DMS 273 treated with DMSO at 0.1 percent for 48 hours (cell line): ENCODE measurements around the gene GAGE12J.
"Not testable (repeated sequence)": the region's sequence is repeated elsewhere in the genome, so short reads cannot be mapped to it uniquely, and the experiment has no call there.

Experiments
- DNase-seq: peaks from one replicate; lab custom pipeline; 2025; lab: John Stamatoyannopoulos, UW

Gene GAGE12J

DNA sequence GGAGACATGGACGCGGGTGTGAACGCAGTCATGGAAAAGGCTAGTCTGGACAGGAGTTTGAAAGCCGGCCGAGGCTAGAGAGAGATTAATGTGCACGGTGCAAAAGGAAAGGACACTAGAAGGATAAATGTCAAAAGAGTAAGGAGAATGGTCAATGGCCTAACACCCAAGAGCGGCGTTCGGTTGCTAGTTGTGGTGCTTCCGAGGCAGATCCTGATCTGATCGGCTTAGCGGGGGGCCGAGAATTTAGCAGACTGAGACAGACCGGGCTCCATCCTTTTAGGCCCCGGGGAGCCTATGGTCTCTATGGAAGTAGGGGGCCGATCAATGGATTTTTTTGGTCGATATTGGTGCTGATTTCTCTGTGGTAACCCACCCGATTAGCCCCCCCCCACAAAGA is 11.5 kb upstream of the GAGE12J start:
- DNase-seq: no peak

DNA sequence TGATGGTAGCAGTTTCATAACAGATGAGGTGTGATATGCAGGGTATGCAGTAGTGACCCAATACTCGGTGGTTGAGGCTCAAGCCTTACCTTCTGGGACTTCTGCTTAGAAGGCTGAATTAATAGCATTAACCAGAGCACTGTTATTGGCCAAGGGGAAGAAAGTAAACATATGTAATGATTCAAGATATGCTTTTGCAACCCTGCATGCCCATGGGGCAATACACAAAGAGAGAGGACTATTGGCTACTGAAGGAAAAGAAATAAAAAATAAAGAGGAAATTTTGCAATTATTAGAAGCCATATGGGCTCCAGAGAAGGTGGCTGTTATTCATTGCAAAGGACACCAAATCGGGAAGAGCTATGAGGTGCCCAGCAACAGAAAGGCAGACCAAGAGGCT is 9.7 kb upstream of the GAGE12J start:
- no peak for DNase-seq

DNA sequence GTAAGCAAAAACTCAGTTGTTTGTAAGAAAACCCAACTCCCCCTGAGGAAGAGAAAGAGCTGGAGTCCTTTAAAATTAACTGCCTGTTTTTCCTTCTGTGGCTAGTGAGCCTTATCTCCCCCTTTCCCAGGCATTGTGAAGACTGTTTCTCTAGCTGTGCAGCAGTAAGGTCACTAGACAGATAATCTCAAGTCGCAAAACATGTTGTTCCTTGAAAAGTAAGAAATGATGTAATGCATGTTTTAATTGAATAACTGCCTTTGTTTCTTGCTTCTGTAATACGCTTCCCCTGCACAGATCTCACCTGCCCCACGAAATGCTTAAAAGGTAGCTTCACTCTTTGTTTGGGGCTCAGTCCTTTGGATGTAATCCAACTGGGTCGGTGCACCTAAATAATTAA is 5.8 kb upstream of the GAGE12J start:
- no peak for DNase-seq

DNA sequence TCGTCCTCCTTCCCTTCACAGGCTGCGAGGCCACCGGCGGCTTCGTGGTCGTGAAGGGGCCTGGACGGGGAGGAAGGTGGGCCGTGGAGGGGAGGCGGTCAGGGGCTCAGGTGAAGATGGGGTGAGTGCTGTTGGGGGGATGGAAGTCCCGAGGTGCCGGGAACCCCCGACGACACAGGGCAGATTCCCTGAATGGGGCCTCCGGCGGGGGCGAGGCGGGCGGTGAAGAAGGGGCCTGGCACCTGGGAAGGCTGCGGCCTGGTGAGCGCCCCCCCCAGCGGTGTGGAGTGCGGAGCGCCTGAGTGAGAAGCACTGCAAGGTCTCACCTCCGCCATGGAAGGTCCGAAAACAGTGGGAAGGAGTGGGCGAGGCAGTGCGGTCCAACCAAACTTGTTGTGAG is 429 bp downstream of the GAGE12J start:
- not testable (repeated sequence) for DNase-seq

DNA sequence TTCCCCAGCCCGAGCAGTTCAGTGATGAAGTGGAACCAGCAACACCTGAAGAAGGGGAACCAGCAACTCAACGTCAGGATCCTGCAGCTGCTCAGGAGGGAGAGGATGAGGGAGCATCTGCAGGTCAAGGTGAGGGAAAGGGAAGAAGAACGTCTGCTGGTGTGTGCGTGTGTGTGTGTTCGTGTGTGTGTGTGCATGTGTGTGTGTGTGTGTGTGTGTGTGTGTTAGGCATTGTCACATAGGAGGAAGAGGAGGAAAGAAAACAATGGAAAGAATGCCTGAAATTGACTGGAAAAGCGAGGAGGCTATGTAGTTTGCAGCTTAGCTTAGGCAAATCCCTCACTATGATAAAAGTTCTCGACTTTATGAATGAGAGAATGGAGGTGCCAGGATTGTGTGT is 1.9 kb downstream of the GAGE12J start:
- DNase-seq: not testable (repeated sequence)

DNA sequence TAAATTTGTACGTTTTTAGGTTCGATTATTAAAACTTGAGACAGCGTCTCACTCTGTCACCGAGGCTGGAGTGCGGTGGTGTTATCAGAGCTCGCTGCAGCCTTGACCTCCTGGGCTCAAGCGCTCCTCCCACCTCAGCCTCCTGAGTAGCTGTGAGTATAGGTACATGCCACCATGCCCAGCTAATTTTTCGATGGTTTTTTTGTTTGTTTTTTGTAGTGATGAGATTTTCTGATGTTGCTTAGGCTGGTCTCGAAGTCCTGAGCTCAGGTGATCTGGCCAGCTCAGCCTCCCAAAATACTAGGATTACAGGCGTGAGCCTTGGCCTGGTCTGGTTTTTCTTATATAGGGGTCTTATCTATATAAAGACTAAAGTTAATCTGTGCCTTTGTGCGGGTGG is 8.6 kb downstream of the GAGE12J start:
- DNase-seq: not testable (repeated sequence)

DNA sequence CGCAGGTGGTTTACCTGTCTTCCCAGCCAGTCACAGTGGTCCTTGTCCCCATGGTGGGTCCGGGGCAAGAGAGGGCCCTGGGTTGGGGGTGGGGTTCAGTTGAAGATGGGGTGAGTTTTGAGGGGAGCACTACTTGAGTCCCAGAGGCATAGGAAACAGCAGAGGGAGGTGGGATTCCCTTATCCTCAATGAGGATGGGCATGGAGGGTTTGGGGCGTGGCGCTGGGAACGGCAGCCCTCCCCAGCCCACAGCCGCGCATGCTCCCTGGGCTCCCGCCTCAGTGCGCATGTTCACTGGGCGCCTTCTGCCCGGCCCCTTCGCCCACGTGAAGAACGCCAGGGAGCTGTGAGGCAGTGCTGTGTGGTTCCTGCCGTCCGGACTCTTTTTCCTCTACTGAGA is 9.4 kb downstream of the GAGE12J start, which contains the start of gene GAGE13:
Gene GAGE13, plus strand, starts transcription at position 301 of the 400 bp plus-strand sequence. CDS start 1,156 bp downstream, outside the sequence.
- DNase-seq: not testable (repeated sequence)

DNA sequence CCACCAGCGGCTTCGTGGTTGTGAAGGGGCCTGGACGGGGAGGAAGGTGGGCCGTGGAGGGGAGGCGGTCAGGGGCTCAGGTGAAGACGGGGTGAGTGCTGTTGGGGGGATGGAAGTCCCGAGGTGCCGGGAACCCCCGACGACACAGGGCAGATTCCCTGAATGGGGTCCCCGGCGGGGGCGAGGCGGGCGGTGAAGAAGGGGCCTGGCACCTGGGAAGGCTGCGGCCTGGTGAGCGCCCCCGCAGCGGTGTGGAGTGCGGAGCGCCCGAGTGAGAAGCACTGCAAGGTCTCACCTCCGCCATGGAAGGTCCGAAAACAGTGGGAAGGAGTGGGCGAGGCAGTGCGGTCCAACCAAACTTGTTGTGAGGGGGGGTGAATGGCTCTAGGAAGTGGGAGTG is 10.0 kb downstream of the GAGE12J start:
- DNase-seq: not testable (repeated sequence)

DNA sequence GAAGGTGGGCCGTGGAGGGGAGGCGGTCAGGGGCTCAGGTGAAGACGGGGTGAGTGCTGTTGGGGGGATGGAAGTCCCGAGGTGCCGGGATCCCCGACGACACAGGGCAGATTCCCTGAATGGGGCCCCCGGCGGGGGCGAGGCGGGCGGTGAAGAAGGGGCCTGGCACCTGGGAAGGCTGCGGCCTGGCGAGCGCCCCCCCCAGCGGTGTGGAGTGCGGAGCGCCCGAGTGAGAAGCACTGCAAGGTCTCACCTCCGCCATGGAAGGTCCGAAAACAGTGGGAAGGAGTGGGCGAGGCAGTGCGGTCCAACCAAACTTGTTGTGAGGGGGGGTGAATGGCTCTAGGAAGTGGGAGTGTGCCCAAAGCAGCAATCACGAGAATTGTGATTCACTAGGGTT is 19.6 kb downstream of the GAGE12J start:
- DNase-seq: not testable (repeated sequence)

DNA sequence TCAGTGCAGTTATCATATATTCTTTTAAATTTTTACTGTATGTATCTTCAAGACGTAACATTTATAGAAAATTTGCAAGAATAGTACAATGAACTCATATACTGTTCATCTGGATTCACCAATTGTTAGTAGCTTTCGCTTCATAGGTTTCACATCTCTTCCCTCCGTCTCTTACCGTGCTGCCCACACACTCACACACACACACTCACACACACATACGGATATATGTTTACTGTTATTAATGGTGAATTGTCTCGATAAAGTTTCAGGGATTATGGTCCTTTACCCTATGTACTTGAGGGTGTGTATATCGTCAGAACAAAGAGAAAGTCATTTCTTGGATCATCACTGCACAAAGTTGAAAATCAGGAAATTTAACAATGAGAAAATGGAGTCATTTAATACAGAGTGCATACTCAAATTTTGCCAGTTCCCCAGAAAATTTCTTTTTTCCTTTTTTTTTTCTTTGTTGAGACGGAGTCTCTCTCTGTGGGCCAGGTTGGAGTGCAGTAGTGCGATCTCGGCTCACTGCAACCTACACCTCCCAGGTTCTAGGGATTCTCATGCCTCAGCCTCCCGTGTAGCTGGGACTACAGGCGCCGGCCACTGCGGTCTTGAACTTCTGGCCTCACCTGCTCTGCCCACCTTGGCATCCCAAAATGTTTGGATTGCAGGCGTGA is 22.8 kb downstream of the GAGE12J start:
- DNase-seq: not testable (repeated sequence)

DNA sequence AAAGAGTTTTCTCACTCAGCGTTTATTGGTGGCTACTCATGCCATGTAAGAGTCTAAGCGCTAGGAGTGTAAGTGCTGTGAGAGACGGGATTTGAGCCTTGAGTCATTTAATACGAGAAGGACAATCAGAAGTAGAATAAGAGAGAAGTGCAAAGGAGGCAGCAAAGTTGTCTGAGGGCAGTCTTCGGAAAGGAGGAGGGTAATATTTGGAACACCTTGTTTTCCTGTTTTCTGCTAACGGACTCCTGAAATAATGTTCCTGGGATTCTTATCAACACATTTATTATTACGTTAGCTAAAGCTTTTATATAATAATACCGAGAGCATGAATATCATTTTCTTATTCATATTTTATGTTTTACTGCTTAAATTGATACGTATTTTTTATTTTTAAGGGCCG is 23.6 kb downstream of the GAGE12J start:
- not testable (repeated sequence) for DNase-seq

DNA sequence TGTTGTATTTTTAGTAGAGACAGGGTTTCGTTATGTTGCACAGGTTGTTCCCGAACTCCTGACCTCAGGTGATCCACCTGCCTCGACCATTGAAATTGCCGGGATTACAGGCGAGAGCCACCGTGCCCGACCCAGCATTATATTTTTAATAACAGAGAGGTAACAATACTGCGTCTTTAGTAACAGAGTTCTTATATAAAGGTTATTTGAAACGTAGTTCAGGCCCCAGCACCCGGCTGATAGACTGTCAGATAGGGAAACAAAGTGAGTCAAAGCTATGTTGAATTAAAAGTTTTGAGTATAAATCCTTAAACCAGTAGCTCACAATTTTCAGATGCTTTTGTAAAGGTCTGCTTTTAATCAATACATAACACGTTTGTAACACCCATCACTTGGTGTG is 24.3 kb downstream of the GAGE12J start:
- DNase-seq: not testable (repeated sequence)
